G401 (cell line): Measurements from ENCODE around the gene GABBR2. TPM values are rescaled to one million over a fixed set of nuclear protein-coding genes. Genes with fewer than 3 reads are reported as not detected.

Experiments used
- DNase-seq: peaks from one replicate; pipeline ENCODE4 v3.0.0-alpha.2; 2015; ENCODE audit warnings: low spot score
- in situ Hi-C: cut with HindIII; loops from 2 replicates; pipeline ENCODE4 v1.10.0; 2016; ENCODE audit warnings: low sequenced_read_pairs, mixed read lengths
- total RNA-seq: library from RNA; depleted of rRNA; stranded (reverse); fragments of >200 nt; shearing (Covaris generic); gene quantifications from 2 replicates; pipeline ENCODE4 v1.2.3, GENCODE V29; 2014

GABBR2 gene
- total RNA-seq, 1 experiment from 2014 or later = not detected

DNA sequence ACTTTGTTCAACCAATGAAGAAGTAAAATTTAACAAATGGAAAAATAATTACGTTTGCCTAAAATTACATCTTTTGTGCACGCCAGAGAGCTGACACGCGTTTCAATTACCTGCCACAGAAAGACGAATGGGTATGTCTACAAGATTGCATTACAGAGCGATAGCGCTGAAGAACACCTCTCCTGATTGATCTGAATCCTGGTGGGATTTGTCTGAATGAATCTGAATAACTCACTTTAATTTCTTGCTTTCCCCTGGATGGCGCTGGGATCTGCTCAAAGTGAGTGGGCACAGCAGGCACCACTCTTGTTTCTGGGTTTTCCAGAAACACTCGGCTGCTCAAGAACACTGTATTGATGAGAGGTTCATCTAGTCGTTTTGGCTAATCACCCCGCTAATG, 304.5 kb downstream of the GABBR2 start:
- in situ Hi-C loops = no loop called here

DNA sequence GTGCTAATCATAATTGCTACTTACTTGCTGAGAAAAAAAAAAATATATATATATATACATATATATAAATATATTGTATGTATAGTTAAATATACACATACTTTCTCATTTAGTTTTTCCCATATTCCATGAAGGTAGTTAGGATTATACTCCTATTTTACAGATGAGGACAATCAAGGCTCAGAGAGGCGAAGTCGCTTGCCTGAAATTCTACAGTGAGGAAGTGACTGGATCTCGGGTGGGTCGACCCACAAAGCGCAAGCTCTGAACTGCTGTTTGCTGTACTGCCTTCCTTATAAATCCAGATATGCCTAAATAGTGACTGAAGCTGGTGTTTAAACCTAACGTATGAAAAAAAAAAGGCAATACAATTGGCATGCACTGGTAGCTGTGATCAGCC, 305.0 kb downstream of the GABBR2 start:
- in situ Hi-C loops = no loop called here
- no peak for DNase-seq

More for the DNA sequence above, 304.5 kb downstream of the GABBR2 start:
- DNase-seq = no peak

DNA sequence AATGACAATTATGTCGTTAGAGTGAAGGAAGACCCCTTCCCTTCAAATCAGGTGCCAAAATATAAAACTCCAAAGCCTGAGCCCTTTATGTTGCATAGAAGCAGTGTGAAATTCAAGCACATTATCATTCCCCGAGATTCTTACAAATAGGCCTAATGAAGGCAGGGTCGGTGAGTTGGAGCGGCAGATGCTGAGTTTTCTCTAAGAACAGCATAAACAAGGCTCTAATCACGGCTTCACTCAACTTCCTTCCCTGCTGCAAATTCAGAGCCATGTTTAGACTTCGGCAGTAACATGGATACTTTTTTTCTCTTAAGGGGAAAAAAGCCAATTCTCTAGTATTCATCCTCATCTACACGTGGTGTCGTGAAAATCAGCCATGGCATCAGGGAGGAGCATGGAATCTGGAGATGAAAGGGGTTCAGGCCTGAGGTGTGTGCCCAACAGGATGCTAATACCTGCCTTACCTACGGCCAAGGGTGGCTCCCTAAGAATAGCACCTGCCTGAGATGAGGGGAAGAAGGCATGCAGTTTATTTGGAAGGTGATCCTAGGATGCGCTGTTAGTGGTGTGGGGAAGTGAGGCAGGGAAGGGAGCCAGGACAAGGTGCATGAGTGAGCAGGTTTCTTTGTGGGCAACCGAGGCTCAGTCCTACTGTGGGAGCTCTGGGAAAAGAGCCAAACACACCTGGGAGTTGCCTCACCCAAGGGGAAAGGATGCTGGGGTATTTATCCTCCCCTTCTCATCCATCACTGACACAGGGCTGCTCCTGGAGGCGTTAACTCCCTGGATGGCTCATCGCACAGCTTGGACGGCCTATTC, 306.5 kb downstream of the GABBR2 start:
- in situ Hi-C loops = no loop called here
- DNase-seq = no peak

DNA sequence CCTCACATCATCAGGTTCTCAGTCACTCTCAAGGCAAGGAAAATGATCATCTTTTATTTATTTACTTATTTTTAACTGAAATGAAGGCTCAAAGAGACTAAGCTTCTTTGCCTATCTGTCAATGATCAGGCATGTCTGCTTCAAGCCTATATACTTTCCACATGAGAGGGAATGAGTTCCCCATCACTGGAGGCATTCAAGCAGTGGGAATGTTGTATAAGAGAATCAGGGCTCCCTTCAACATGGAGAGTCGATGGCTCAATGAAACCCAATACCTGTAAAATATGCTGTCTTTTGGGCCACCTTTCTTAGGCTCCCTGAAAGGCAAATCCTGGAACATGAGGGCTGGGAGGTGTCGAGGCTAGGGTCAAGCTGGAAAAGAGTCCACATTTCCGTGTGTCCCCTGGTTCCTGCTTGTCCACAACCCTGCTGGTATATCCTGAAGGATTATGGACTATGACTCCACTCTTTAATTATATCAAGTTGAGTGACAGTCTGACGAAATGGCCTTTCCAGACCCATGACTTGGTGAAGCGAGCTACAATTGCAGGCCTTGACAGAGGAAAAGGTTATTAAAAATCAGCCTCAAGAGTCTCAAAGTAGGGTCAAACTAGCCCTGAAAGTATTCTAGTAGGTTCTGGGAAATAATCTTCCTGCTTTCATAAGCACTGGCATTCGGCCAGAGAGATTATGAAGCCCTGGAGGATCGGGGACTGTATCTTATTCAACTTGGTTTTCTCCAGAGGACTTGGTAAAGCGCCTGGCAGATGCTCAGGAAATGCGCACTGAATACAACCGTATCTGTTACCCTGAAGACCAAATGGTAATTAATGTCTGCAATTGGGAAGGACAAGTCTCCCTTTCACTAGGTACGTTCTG, 307.4 kb downstream of the GABBR2 start:
- in situ Hi-C loops = no loop called here
- DNase-seq = no peak

DNA sequence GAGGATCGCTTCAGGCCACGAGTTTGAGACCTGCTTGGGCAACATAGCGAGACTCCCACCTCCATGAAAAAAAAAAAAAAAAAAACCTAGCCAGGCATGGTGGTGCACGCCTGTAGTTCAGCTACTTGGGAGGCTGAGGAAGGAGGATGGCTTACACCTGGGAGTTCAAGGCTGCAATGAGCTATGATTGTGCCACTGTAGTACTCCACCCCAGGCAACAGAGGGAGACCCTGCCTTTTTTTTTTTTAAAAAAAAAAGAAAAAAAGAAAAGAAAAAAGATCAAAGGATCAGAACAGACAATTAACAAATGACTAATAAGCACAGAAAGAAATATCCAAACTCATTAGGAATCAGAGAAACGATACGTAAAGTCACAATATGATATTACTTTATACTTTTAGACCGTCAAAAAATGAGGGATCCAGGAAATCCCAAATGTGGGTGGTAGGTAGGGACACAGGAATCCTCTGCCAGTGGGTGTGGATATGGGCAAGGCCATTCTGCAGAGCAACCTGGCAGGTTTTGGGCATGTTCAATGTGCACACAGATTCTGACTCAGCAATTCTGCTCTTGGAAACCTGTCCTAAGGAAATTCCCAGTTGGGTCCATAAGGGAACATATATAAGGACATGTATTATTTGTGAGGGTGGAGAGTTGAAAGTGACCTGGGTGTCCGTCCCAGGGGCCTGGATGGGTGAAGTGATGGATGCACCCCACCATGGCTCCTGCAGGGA, 308.6 kb downstream of the GABBR2 start:
- in situ Hi-C loops = no loop called here
- DNase-seq = no peak

DNA sequence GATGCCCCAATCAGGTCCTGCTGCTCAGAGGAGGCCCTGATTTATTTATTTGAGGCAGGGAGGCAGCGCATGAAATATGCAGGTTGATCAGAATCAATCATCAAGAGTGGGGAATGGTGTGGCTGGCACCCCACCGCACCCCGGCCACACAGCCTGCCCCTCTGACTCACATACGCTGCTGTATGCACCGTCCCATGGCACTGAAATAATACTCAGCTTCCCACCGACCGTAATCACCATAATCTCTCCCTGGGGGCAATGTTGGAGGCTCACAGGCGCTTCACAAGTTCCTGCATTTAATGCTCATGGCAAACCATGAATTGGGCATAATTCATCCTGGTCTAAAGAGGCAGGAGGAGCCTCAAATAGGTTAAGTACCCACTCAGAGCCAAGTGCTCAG, 312.1 kb downstream of the GABBR2 start:
- DNase-seq = no peak
- in situ Hi-C loops = no loop called here

DNA sequence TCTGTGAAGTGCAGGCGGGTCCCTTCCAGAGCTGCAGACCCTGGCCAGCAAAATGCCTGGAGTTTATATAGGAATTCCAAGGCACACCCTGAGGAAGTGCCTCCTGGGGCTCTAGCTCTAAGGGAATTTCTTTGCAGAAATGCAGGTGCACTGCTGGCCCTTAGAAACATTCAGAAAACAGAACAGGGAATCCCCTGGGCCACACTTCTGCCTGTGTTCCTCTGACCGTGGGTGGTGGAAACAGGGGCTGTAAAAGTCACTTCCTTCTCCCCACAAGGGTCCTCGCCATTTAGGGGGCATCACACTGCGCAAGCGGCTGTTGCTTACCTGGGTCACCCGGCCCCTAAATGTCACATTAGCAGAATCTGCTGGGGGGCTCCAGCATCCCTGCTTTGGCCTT, 312.5 kb downstream of the GABBR2 start:
- in situ Hi-C loops = no loop called here
- DNase-seq = no peak

DNA sequence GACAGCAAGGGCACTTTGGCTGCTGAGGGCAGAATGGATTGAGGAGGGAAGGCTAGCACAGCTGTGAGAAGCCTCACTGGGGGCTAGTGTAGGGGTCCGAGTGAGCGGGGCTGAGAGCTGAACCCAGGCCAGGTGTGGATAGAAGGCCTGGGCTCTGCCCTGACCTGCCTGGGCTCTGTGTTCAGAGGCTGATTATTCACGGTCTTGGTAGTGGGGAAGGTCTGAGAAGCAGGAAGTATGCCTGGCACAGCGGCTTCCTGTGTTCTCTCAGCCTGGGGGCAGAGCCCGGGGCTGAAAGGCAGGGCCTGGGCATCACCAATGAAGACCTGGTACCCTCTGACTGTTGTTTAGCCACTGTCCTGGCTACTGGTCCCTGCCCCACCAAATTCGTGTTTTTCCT, 316.9 kb downstream of the GABBR2 start:
- DNase-seq = no peak
- in situ Hi-C loops = no loop called here

DNA sequence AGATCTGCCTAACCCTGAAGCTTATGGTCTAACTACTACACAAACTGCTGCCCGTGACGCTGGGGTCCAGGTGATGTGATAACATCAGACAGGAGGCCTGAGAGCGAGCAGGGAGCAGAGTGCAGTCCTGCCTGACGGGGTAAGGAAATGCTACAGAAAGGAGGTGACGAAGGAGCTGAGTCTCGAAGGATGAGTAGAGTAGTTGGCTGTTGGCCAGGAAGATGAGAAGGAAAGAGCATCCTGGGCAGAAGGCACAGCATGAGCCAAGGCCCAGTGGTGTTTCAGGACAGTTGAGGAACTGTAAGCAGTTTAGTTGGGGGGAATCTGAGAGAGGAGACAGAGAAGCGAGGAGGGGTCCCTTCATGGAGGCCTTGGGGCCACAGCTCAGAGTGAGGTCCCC, 317.3 kb downstream of the GABBR2 start:
- no peak for DNase-seq
- in situ Hi-C loops = no loop called here

DNA sequence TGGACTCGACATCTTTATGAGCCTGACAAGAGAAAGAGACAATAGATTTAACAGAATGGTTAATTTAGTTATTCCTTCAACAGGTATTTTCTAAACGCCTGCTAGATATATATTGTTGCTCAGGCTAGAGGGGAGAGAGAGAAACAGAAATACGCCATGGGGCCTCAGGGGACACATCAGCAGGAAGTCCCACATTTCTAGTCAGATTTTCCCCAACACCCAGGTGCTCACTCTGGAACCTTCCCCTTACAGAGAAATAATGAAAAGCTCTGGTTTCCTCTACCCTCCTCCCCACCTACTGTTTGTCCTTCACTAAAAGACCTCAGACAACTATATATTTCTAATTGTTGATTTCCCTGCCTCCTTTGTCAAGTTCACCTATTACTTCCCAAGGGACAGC, 323.0 kb downstream of the GABBR2 start:
- DNase-seq = no peak
- in situ Hi-C loops = no loop called here

DNA sequence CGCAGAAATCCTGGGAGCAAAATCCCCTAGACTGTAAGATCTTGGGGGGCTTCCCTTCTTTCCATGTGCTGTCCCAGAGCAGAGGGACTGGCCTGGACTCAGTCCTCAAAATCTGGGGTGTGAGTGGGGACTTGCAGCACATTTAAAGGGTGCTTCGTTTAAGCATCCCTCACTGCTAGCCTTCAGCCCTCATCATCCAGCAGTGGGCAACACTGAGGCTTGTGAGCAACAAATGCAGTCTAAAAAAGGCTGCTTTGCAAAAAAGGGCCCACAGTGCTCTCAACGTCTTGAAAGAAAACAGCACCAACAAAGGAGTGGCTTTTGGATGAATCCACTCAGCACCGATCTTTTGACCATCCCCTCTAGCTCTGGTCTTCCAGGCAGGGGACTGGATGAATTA, 325.0 kb downstream of the GABBR2 start:
- in situ Hi-C loops = no loop called here
- no peak for DNase-seq

DNA sequence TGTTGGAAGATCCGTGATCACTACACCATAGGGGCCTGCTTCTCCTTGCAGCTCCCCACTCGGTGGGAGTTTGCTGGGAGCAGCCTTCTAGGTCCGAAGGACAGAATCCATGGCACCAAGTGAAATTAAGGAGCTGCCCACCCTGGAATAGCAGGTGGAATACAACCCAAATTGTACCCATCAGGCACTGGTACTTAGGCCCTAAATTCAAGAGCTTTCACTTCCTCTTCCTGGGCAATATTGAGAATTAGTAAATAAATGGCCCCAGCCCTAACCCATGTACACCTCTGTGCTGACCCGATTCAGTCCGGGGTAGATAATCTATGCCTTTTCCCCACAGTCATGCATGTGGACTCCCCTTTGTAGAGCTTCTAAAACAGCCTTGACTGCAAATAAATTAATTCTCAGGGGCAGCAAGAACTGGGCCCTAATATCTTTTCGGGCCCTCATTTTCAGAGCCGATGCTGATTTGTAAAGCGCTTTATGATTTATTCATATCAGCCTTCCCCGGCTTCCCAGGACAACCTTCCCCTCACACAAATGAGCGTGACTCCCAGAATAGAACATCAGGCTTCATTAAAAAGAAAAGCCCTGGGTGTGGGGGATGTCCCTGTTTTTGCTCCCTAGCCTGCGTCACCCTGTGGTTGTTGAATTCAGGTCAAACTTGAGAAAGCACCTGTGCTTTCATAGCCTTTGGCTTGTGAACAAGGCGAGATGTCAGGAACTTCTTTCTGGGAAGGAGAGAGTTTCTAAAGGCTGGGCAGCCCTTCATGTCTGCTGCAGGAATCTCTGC, 327.2 kb downstream of the GABBR2 start:
- in situ Hi-C loops = no loop called here
- no peak for DNase-seq

DNA sequence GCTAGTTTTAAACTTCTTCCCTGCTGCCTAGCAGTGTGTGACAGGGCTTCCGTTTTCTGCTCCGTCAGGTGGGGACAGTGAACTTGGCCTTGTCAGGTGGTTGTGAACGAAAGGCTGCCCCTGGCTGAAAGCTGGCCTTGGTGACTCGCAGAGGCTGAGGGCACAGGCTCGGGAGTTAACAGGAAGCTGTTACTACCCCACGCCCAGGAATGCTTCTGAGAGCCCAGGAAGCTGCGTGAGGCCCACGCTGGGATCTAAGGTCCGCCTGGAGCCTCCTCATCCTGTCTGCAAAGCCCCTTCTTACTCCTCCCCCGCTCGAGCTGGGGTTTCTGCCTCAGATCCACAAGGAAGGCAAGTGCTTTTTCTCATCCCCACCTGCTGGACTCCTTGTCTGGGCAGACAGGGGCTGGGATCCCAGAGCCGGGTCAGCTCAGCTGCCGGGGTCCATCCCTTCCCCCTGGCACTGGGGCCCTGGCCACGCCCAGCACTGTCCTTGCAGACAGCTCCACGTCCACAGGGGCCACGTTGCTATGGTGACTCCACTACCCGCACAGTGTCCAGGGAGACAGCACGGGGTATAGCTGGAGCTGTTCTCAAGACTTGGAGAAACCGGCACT, 328.6 kb downstream of the GABBR2 start:
- in situ Hi-C loops = no loop called here
- DNase-seq = no peak

DNA sequence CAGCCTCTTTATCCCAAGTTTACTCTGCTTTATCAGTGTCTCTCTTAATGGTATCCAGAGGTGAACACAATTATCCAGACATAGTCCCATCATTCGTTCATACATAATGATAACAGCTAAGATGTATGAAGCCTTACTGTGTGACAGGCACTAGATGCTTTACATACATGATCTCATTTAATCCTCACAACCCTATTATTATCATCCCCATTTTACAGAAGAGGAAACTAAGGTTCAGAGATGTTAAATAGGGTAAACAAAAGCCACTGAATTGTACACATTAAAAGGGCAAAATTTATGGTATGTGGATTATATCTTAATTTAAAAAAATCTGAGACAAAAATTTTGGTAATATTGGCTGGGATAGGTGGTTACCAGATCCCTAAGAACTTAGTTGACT, 329.2 kb downstream of the GABBR2 start:
- in situ Hi-C loops = no loop called here
- DNase-seq = no peak

DNA sequence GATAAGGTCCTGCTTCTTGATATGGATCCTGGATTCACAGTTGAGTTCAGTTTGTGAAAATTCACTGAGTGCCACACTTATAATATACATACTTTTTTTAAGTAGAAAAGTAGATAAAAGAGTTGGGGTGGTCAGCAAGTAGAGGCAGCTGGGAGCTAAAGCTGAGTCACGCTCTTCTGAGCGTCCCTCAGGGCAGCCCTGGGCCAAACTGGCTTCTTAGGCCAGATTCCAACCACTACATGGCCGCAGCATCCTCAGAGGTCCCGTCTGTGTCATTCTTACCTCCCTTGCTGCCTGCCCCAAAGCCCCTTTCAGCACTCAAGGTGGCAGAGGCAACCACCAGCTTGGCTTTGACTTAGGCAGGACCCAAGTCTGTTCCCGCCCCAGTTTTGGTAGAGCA, 329.9 kb downstream of the GABBR2 start:
- in situ Hi-C loops = no loop called here
- DNase-seq = no peak

DNA sequence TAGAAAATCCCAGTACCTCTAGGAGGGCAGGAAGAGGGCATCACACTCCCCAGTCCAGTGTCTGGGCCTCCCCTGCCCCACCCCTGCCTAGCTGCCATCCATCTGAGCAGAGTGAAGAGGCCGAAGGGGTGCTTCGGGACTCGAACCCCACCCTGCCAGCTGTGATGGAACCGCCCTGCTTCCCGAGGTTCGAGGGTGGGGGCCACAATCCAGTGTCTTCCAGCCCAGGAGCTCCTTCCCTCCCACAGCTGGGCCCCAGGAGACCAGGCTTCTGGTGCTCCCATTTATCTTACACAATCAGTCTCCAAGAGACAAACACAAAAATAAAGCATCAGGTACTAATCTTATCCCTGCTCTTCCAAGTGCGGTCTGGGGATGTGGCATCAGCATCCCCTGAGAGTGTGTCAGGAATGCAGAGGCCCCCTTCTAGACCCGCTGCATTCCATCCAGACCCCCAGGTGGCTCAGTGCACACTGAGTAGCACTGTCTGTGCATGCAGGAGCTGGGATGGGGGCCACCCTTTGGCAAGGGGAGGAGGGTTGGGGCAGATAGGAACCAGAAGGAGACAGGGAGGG, 330.4 kb downstream of the GABBR2 start:
- in situ Hi-C loops = no loop called here

DNA sequence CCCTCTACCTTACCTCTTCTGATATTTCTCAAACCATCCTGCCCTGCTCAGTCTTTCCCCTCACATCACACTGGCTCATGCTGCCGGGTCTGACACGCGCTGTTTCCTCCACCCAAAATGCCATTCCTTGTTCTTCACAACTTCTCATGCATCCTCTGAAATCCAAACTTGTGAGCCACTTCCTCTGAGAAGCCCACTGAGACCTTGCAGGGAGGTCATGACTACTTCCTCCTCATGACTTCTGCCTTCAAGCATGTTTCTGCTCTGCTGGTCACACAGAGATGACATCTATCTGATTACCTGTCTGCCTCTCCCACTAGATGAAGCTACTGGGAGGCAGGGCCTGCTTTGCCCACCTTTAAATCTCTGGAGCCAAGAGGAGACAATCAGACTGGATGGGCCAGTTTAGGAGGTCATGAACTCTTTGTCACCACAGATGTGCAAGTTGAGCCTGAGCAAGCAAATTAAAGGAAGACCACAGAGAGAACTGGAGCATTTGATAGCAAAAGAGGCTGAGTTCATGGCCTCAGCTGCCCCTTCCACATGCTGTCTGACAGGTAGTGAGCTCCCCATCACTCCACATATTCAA, 333.5 kb downstream of the GABBR2 start:
- in situ Hi-C loops = no loop called here
- no peak for DNase-seq

More for the DNA sequence above, 330.4 kb downstream of the GABBR2 start:
- no peak for DNase-seq
